Parathyroid adenoma (tissue), 2 donors: ENCODE results near the gene TRAFD1.

Experiments used
- H2AFZ ChIP-seq: fragments of 300-600 bp; sonication (generic); one replicate; pipeline ENCODE4 v1.7.0; 2017; ENCODE audit warnings: antibody characterized with exemption, mild to moderate bottlenecking
- H3K27ac ChIP-seq: fragments of 300-600 bp; sonication (generic); one replicate; pipeline ENCODE4 v1.7.0; 2017
- H3K27me3 ChIP-seq: fragments of 300-600 bp; sonication (generic); one replicate; pipeline ENCODE4 v1.7.0; 2017; ENCODE audit warnings: low read length; ENCODE audit not compliant: control insufficient read depth, insufficient read depth
- H3K36me3 ChIP-seq: fragments of 300-600 bp; sonication (generic); one replicate; pipeline ENCODE4 v1.7.0; 2017; ENCODE audit warnings: low read length; ENCODE audit not compliant: control insufficient read depth, insufficient read depth
- H3K4me1 ChIP-seq: fragments of 300-600 bp; sonication (generic); one replicate; pipeline ENCODE4 v1.7.0; 2017; ENCODE audit warnings: control low read depth
- H3K4me2 ChIP-seq: fragments of 300-600 bp; sonication (generic); one replicate; pipeline ENCODE4 v1.7.0; 2017; ENCODE audit warnings: low read length
- H3K4me3 ChIP-seq: fragments of 300-600 bp; sonication (generic); one replicate; pipeline ENCODE4 v1.7.0; 2017; ENCODE audit warnings: low read depth, low read length
- H3K79me2 ChIP-seq: fragments of 300-600 bp; sonication (generic); one replicate; pipeline ENCODE4 v1.7.0; 2017; ENCODE audit warnings: control low read depth
- H3K9ac ChIP-seq: fragments of 300-600 bp; sonication (generic); one replicate; pipeline ENCODE4 v1.7.0; 2017; ENCODE audit warnings: mild to moderate bottlenecking
- H3K9me3 ChIP-seq: fragments of 300-600 bp; sonication (generic); one replicate; pipeline ENCODE4 v1.7.0; 2017; ENCODE audit warnings: low read length; ENCODE audit not compliant: control insufficient read depth
- CTCF ChIP-seq: fragments of 300-600 bp; sonication (generic); IDR thresholded peaks from one replicate; pipeline ENCODE4 v1.7.0; 2017; ENCODE audit warnings: antibody characterized with exemption, mild to moderate bottlenecking
- donor health status: primary hyperparathyroidism.

Gene TRAFD1

GRCh38 chr12:112176321-112177010, 51.1 kb downstream of the TRAFD1 start:
- no peak overlapping the region for H2AFZ ChIP-seq
- H3K4me3 ChIP-seq: no peak overlapping the region
- H3K27me3 ChIP-seq: no peaks in the 10 kb centered on the region
- H3K36me3 ChIP-seq: no peaks in the 10 kb centered on the region
- H3K4me2 ChIP-seq: no peak overlapping the region
- no peaks in the 10 kb centered on the region for H3K9me3 ChIP-seq
- H3K9ac ChIP-seq: no peak overlapping the region
- no peak overlapping the region for H3K27ac ChIP-seq
- TF ChIP-seq CTCF: no peak
- H3K79me2 ChIP-seq: peaks cover 3% of the 10 kb centered on the region
- H3K4me1 ChIP-seq: no peaks in the 10 kb centered on the region

GRCh38 chr12:112178796-112179195, 53.4 kb downstream of the TRAFD1 start:
- no peak overlapping the region for H3K4me2 ChIP-seq
- H3K9ac ChIP-seq: no peak overlapping the region
- no peak for TF ChIP-seq CTCF
- H3K9me3 ChIP-seq: no peaks in the 10 kb centered on the region
- no peak overlapping the region for H3K27ac ChIP-seq
- H3K4me1 ChIP-seq: no peaks in the 10 kb centered on the region
- H3K79me2 ChIP-seq: peaks cover 3% of the 10 kb centered on the region
- no peaks in the 10 kb centered on the region for H3K36me3 ChIP-seq
- no peak overlapping the region for H2AFZ ChIP-seq
- no peak overlapping the region for H3K4me3 ChIP-seq
- no peaks in the 10 kb centered on the region for H3K27me3 ChIP-seq

- no peak overlapping the region for H3K4me3 ChIP-seq
- peaks cover 2% of the 10 kb centered on the region for H3K79me2 ChIP-seq
- H2AFZ ChIP-seq: no peak overlapping the region
- H3K4me2 ChIP-seq: no peak overlapping the region
- no peaks in the 10 kb centered on the region for H3K9me3 ChIP-seq
- H3K27ac ChIP-seq: no peak overlapping the region
- H3K27me3 ChIP-seq: no peaks in the 10 kb centered on the region
- H3K4me1 ChIP-seq: no peaks in the 10 kb centered on the region
- TF ChIP-seq CTCF: no peak
- no peaks in the 10 kb centered on the region for H3K36me3 ChIP-seq
- no peak overlapping the region for H3K9ac ChIP-seq
Measured at GRCh38 chr12:112179341-112179740, 54.0 kb downstream of the TRAFD1 start.

- Histone ChIP-seq H3K27ac (no peak overlapping the region), H3K27me3 (no peaks in the 10 kb centered on the region), H3K36me3 (no peaks in the 10 kb centered on the region), H3K4me1 (no peaks in the 10 kb centered on the region), H3K4me3 (no peak overlapping the region), H2AFZ (no peak overlapping the region), H3K79me2 (no peaks in the 10 kb centered on the region), H3K9ac (no peak overlapping the region), H3K9me3 (no peaks in the 10 kb centered on the region), H3K4me2 (no peak overlapping the region)
- no peak for TF ChIP-seq CTCF
Measured at GRCh38 chr12:112179916-112180315, 54.6 kb downstream of the TRAFD1 start.

GRCh38 chr12:112180422-112180821, 55.1 kb downstream of the TRAFD1 start:
- Histone ChIP-seq H3K27ac (no peak overlapping the region), H3K27me3 (no peaks in the 10 kb centered on the region), H3K4me2 (no peak overlapping the region), H3K9me3 (no peaks in the 10 kb centered on the region), H3K4me3 (no peak overlapping the region), H3K36me3 (no peaks in the 10 kb centered on the region), H3K79me2 (no peaks in the 10 kb centered on the region), H3K9ac (no peak overlapping the region), H3K4me1 (no peaks in the 10 kb centered on the region), H2AFZ (no peak overlapping the region)
- no peak for TF ChIP-seq CTCF
